Ovary (tissue), 10 donors: Measurements from ENCODE around the gene LIPN. TPM values are rescaled to one million over a fixed set of nuclear protein-coding genes. Genes with fewer than 3 reads are reported as not detected.

Experiments
- DNase-seq, 5 donors: peaks; one replicate each; pipeline ENCODE4 v3.0.0-alpha.2; 2019 to 2020
- H3K27ac ChIP-seq, 2 donors: fragments of 200-600 bp; one replicate each; pipeline versions ENCODE4 v1.5.1 to v1.8.0; 2019 to 2022
- H3K27me3 ChIP-seq: fragments of 200-600 bp; one replicate; pipeline ENCODE4 v1.8.0; 2022
- H3K36me3 ChIP-seq: fragments of 200-600 bp; sonication (generic); one replicate; pipeline ENCODE4 v1.5.1; 2019
- H3K4me1 ChIP-seq: one replicate; pipeline ENCODE4 v1.8.1; 2013; ENCODE audit warnings: mild to moderate bottlenecking, moderate library complexity; ENCODE audit not compliant: insufficient read depth
- H3K4me3 ChIP-seq: fragments of 200-600 bp; sonication (generic); one replicate; pipeline ENCODE4 v1.5.1; 2017
- H3K9me3 ChIP-seq, 2 donors: fragments of 200-600 bp in 1 of 2; sonication (generic) in 1 of 2; one replicate each; pipeline versions ENCODE4 v1.5.1 to v1.8.1; 2013 to 2019; ENCODE audit warnings: mild to moderate bottlenecking in 1 of 2, moderate library complexity in 1 of 2
- CTCF ChIP-seq, 3 donors: fragments of 450-650 bp in 2 of 3; fragments of 200-600 bp in 1 of 3; IDR thresholded peaks; one replicate each; pipeline versions ENCODE4 v1.5.1 to v1.8.0; 2016 to 2022; ENCODE audit warnings: antibody characterized with exemption in 3 of 3, mild to moderate bottlenecking in 1 of 3
- EP300 ChIP-seq: sonication (generic); formaldehyde crosslinking; IDR thresholded peaks from one replicate; pipeline ENCODE4 v1.6.1; 2017; ENCODE audit warnings: antibody characterized with exemption
- POLR2A ChIP-seq: fragments of 450-650 bp; IDR thresholded peaks from one replicate; pipeline ENCODE4 v1.6.1; 2017; ENCODE audit warnings: antibody characterized with exemption, mild to moderate bottlenecking, moderate library complexity
- WGBS, 3 donors: extraction: QIAGEN DNeasy Blood & Tissue Kit in 1 of 3; methylation state at CpG; one replicate each; pipeline versions ENCODE4 v1.1.5 to v1.1.7; 2013 to 2017; 5-methylcytosine and 5-hydroxymethylcytosine counted together
- intact Hi-C, 4 donors: fragments of 100-400 bp; cut with DNase I; formaldehyde crosslinking; loops; one replicate each; pipeline versions ENCODE4 v1.11.0 to v1.15.1; 2022 to 2023
- long read RNA-seq, 3 donors: library from polyadenylated mRNA in 2 of 3; unstranded in 2 of 3; transcript quantifications; one replicate each; pipeline ENCODE4 v2.0.0 and lab custom pipeline, GENCODE V29; 2021 to 2026
- polyA plus RNA-seq, 2 donors: library from polyadenylated mRNA; stranded (reverse); fragments of 200-250 nt in 1 of 2; fragments of 350-450 nt in 1 of 2; fragmentation: Illumina TruSeq in 1 of 2; extraction: RNeasy Lipid Tissue Mini Kit (QIAGEN cat#74804) in 1 of 2; gene quantifications; one replicate each; pipeline ENCODE4 v1.2.3, GENCODE V29; 2013 to 2014
- total RNA-seq, 7 donors: library from RNA; depleted of rRNA in 2 of 7; stranded (reverse); fragments of >200 nt in 2 of 7; fragmentation: NEBNext Ultra II Directional in 3 of 7; extraction: Animal tissue kit (Norgen Biotek cat#: 25700) in 3 of 7; gene quantifications; one replicate each; pipeline versions ENCODE4 v1.1.0 to v1.2.4, GENCODE V29; 2016 to 2023
- donor health status: DM: no; HTN: no; CAD: no; lungs with moderate emphysema.
- donor health status: DM: no; HTN: no; CAD: no.
- donor health status: Bipolar disorder and iron deficiency.
- donor health status: DM: yes; HTN: yes; CAD: no.
- donor health status: DM: no; HTN: no; CAD: no.
- donor health status: DM: yes; HTN: yes; CAD: no.

The LIPN gene, protein sequence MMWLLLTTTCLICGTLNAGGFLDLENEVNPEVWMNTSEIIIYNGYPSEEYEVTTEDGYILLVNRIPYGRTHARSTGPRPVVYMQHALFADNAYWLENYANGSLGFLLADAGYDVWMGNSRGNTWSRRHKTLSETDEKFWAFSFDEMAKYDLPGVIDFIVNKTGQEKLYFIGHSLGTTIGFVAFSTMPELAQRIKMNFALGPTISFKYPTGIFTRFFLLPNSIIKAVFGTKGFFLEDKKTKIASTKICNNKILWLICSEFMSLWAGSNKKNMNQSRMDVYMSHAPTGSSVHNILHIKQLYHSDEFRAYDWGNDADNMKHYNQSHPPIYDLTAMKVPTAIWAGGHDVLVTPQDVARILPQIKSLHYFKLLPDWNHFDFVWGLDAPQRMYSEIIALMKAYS
- total RNA-seq (not detected), polyA plus RNA-seq (not detected)
- long read RNA-seq, donor 1, result 0 reads
- long read RNA-seq, donor 2, result 0 reads
- long read RNA-seq, donor 3, result 0 reads

- no peak for TF ChIP-seq POLR2A
- Histone ChIP-seq H3K36me3 (no peaks in the 10 kb centered on the region), H3K4me3 (no peak within 1 kb of the TSS), H3K9me3 (no peaks in the 10 kb centered on the region), H3K27me3 (no peaks in the 10 kb centered on the region), H3K4me1 (peaks cover 1% of the 10 kb centered on the region), H3K27ac (no peak within 1 kb of the TSS)
- 79 to 97% (median 96%) methylated on average over 7 of the region's 7 CpGs for WGBS, 3 donors
- intact Hi-C loops, result no loop called here
- no peak for DNase-seq
These were observed at the start of gene LIPN for GRCh38 chr10:88759366-88760101. LIPN (plus strand) TSS chr10:88760020; CDS start chr10:88761406, 1,386 bp downstream.

DNA sequence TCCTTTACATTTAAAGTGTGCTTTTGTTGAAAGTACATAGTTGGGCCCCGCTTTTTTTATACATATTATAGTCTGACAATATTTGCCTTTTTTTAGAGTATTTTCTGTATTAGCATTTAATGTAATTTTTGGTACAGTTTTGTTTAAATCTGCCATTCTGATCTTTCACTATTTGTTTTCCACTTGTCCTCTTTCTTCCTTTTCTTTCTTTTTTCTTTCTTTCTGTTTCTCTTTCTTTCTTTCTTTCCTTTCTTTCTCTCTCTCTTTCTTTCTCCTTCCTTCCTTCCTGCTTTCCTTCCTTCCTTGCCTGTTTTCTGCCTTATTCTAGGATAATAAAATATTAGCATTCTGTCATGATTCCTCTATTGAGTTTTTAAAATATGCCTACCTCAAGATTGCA lies 44.3 kb upstream of the LIPN start:
- H3K27ac ChIP-seq, result no peak overlapping the region
- no peaks in the 10 kb centered on the region for H3K4me1 ChIP-seq
- H3K9me3 ChIP-seq, result no peaks in the 10 kb centered on the region
- intact Hi-C loops, result no loop called here
- no peaks in the 10 kb centered on the region for H3K27me3 ChIP-seq
- DNase-seq, result no peak
- no peak overlapping the region for H3K4me3 ChIP-seq
- 90 to 97% (median 94%) methylated on average over 1 of the region's 1 CpG for WGBS, 3 donors
- H3K36me3 ChIP-seq, result no peaks in the 10 kb centered on the region
- TF ChIP-seq CTCF (IDR thresholded peaks at IDR 0.05) (no peak), EP300 (no peak), POLR2A (no peak)

GRCh38 chr10:88721392-88721791 lies 38.4 kb upstream of the LIPN start:
- Histone ChIP-seq H3K9me3 (no peaks in the 10 kb centered on the region), H3K36me3 (no peaks in the 10 kb centered on the region), H3K27me3 (no peaks in the 10 kb centered on the region), H3K4me1 (no peaks in the 10 kb centered on the region), H3K27ac (no peak overlapping the region), H3K4me3 (no peak overlapping the region)
- TF ChIP-seq EP300 (no peak), POLR2A (no peak), CTCF (IDR thresholded peaks at IDR 0.05) (no peak)
- 84 to 91% (median 87%) methylated on average over 4 of the region's 4 CpGs for WGBS, 3 donors
- DNase-seq, result no peak
- intact Hi-C loops, result no loop called here

DNA sequence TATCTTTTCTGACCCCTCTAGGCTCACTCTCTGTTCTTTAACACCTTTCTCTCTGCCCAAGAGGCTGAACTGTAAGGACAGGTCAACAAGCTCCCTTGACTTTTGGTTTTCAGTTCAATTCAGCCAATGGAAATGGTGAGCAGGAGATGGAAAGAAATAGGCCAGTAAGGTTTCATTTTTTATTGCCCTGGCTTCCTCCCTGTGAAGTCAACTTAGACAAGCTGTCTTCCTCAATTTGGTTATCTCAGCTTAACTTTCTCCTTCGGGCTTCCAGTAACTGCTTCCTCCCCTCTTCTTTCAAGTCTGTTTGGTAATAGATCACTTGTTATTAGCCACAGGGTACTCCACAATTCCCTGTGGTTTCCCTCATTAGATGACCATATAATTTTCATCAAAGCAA lies 34.0 kb upstream of the LIPN start:
- 21 to 22% (median 21%) methylated on average over 1 of the region's 1 CpG for WGBS, 3 donors
- Histone ChIP-seq H3K27ac (no peak overlapping the region), H3K4me1 (no peaks in the 10 kb centered on the region), H3K27me3 (no peaks in the 10 kb centered on the region), H3K4me3 (no peak overlapping the region), H3K9me3 (no peaks in the 10 kb centered on the region), H3K36me3 (no peaks in the 10 kb centered on the region)
- TF ChIP-seq POLR2A (no peak), EP300 (no peak), CTCF (IDR thresholded peaks at IDR 0.05) (no peak)
- no peak for DNase-seq
- intact Hi-C loops, result no loop called here
